HG03457 (cell line): ENCODE data around the gene LRMDA.
A peak's percentile ranks its signal among the peaks of the same experiment; 100 is the strongest.

Experiments
- ATAC-seq: cut with Tn5 transposase; IDR thresholded peaks from one replicate; pipeline ENCODE4 v1.9.1; 2021; ENCODE audit warnings: moderate number of reproducible peaks; ENCODE audit not compliant: unreplicated experiment

LRMDA gene

GRCh38 chr10:75531571-75532031 is 100.2 kb downstream of the LRMDA start:
- no peak for ATAC-seq

GRCh38 chr10:75532253-75532924 is 101.0 kb downstream of the LRMDA start:
- ATAC-seq, result no peak

- no peak for ATAC-seq
Observed at GRCh38 chr10:75538144-75538543, 106.7 kb downstream of the LRMDA start.

DNA sequence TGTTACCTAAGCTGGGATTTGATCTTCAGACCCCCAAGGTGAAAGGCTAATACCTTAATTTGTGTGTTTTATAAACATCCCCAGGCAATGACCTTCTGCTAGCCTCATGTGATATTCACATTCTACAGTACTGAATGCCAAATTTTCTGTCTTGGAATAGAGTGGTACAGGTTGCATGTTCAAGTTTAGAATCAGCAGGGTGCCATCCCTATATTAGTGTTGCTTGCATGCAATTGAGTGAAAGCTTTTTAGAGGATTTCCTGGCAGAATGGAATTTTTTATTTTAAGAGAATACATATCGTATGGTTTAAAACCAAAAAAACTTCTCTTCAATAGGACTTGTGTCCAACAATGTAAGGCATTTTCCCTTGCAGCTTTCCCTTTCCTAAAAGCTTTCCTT is 107.3 kb downstream of the LRMDA start:
- no peak for ATAC-seq

GRCh38 chr10:75540357-75540966 is 109.0 kb downstream of the LRMDA start:
- no peak for ATAC-seq

- ATAC-seq, result no peak
Observed at GRCh38 chr10:75540981-75541380, 109.6 kb downstream of the LRMDA start.

DNA sequence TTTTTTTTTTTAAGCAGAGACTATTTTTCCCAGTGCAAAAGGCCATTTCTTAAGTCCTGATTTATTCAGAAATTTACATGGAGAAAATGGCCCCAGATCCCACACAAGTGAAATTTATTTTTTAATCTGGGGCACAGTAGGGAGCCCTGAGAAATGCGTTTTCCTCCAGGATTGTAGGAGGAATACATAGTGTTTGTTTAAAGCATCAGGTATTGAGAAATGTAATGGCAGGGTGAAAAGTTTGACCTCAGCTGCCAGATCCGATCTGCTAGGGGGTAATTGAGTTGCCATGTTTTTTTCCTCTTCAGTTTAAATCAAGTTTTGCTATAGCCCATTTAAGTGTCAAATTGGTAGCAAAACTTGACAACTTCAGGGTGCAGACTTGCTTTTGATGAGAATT is 110.0 kb downstream of the LRMDA start:
- no peak for ATAC-seq

DNA sequence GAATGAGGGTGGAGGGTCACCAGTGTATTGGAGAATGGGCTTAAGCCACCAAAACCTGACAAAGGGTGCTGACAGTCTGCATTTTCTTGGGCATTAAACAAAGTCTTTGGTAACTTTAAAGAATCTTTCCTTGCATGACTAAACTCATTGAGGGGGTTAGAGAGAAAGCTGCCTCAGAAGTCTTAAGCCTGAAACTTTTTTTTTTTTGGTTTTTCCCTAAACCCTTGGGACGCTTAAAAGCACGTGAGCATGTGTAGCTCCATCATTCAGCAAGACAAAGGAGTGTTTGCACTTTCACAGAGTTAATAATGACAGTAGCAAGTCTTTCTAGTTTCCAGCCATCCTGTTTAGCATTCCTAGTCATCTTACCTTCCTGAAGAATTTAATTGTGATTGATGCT is 110.7 kb downstream of the LRMDA start:
- ATAC-seq, result no peak

GRCh38 chr10:75542906-75543305 is 111.5 kb downstream of the LRMDA start:
- ATAC-seq, result no peak

DNA sequence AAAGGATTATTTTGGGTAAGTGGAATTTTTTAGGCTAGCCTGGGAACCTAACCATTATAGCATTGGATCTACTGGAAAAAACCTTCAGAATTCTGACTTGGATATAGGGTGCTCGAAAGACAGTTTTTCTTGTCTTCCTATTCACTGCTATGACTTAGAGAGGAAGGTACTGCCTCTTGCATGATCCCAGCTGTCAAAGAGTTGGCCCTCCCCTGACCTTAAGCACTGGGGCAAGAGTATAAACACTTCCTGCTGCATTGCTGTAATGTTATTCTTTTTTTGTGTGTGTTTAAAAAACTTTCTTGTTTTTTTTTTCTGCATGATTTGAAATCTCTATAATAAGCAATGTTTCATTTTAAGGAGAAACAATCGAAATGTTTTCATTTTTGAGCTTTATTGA is 113.0 kb downstream of the LRMDA start:
- no peak for ATAC-seq

- ATAC-seq, result no peak
Observed at GRCh38 chr10:75544993-75545706, 113.7 kb downstream of the LRMDA start.

GRCh38 chr10:75546004-75546403 is 114.6 kb downstream of the LRMDA start:
- ATAC-seq, result no peak

GRCh38 chr10:75547391-75548298 is 116.2 kb downstream of the LRMDA start:
- no peak for ATAC-seq

DNA sequence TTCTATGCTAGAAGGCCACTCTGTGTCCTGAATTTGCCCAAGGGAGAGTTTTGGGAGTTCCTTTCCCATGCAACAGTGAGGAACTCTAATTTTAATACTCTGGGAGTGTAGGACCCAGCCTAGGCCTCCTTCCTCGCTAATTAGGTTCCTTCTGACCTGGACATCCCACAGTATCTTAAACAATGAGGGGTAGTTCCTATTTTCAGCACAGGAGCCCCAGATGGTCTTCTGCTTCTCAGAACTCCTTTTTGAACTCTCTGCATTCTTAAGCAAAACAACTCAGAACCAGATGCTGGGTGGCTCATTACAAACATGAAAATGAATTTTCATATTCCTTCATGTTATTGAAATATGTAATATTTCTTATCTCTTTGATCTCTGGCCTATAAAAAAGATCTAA is 116.9 kb downstream of the LRMDA start:
- ATAC-seq, result no peak

DNA sequence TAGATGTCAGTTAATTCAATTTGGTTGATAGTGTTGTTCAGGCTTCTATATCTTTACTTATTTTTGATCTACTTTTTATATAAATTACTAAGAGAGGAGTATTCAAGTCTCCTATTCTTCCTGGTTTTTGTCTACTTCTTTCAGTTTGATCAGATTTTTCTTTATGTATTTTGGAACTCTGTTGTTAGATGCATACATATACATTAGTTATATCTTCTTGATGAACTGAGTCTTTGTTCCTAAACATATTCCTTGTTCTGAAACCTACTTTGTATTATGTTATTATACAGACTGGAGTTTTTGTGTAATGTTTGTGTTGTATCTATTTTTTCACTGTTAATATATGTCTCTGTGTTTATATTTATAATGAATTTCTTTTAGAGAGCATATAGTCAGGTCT is 118.8 kb downstream of the LRMDA start:
- no peak for ATAC-seq

DNA sequence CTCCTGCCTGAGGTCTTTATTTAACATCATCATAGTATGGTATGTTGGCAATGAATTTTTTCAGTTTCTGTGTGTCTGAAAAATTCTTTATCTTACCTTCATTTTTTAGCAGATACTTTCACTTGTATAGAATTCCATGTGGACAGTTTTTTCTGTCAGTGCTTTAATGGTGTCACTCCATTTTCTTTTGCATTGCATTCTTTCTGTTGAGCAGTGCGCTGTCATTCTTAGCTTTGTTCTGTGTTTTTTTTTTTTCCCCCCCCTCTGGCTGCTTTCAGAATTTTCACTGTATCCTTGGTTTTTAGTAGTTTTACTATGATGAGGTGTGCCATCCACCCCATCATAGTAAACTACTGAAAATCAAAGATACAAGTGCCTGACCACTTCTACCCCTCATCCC is 120.7 kb downstream of the LRMDA start:
- no peak for ATAC-seq

GRCh38 chr10:75553550-75553949 is 122.1 kb downstream of the LRMDA start:
- no peak for ATAC-seq

DNA sequence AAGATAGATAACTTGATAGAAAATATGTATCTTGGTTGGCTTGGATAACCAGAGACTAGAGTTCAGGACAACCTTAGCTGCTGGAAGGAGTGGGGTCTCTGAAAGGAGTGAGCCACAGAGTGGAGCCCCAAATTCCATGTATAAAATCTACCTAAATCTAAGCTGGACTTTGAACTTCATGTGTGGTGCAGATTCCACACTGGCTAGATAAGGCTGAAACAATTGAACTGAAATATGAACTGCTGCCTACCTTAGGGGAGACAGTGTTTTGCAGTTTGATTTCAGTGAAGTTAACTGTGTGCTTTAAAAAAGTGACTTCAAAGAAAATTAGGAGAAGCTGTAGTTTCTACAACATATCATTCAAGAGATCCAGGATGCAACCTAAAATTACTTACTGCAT is 123.9 kb downstream of the LRMDA start:
- ATAC-seq, result no peak

DNA sequence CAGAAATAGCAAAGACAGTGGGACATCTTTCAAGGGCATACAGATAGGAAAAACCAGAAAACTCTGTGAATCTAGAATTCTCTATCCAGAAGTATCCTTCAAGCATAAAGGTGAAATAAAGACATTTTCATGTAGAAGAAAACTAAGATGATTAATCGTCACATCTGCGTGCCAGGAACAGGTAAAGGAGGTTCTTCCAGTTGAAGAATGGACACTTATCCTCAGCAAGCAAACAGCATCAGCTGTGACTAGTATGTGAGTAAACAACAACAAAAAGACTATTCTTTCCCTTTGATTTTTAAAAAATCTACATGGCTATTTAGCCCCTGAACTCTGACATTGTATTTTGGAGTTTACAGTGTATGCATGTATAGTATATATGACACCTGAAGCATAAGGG is 124.9 kb downstream of the LRMDA start:
- ATAC-seq, result no peak

DNA sequence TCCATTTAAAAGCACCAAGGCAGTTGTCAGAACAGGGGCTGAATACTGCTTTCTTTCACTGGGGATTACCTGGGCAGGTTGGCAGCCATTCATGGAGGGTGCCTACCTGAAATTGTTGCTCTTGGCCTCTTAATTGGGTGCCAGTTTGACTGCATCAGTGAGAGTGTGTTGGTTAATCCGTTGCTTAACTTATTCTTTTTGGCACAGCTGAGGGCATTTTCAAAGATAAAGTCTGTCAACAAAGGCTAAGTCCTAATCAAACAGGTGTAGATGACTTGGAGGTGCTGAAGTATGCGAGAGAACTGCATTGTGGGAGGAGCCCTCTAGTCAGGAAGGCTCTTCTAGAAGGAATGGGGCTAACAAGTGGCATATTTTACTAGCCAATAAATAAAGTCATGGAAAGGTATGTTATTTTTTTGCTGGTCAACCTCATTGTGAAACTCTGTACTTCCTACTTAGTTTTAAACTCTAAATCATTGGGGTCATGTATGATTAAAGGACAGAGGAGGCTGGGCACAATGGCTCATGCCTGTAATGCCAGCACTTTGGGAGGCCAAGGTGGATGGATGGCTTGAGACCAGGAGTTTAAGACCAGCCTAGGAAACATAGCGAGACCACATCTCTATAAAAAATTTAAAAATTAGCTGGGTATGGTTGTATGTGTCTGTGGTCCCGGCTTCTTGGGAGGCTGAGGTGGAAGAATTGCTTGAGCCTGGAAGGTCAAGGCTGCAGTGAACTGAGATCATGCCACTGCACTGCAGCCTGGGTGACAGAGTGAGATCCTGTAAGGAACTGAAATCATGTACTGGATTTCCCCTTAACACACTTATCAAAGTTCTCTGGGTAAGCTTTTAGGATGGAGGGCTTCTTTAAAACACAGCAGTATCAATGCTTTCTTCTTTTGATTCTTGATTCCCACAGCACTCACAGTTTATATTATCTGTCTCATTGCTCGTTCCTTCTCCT is 134.1 kb downstream of the LRMDA start:
- peak; percentile 46 for ATAC-seq
